ENCODE measurements around the gene SLC15A1.
"Not testable (repeated sequence)": the region's sequence is repeated elsewhere in the genome, so short reads cannot be mapped to it uniquely, and the experiment has no call there.

SLC15A1 gene

GRCh38 chr13:98761126-98761985 lies 8.9 kb upstream of the SLC15A1 start:
- no peak for DNase-seq (ENCODE audit: low read depth, low spot score)
- no peak overlapping the region for H3K4me3 ChIP-seq (ENCODE audit: low read length)

- no peak overlapping the region for H3K4me3 ChIP-seq (ENCODE audit: low read length)
- DNase-seq (ENCODE audit: low read depth, low spot score) = no peak
Measured at GRCh38 chr13:98755729-98756128, 3.3 kb upstream of the SLC15A1 start.

- no peak overlapping the region for H3K4me3 ChIP-seq (ENCODE audit: low read length)
- DNase-seq (ENCODE audit: low read depth, low spot score) = no peak
Measured at GRCh38 chr13:98755116-98755515, 2.6 kb upstream of the SLC15A1 start.

GRCh38 chr13:98754468-98754867 lies 2.0 kb upstream of the SLC15A1 start:
- DNase-seq (ENCODE audit: low read depth, low spot score); H3K4me3 ChIP-seq (ENCODE audit: low read length): not testable (repeated sequence)

GRCh38 chr13:98751861-98752466 lies 508 bp downstream of the SLC15A1 start:
- H3K4me3 ChIP-seq (ENCODE audit: low read length) = no peak overlapping the region
- DNase-seq (ENCODE audit: low read depth, low spot score) = no peak

- no peak for DNase-seq (ENCODE audit: low read depth, low spot score)
- H3K4me3 ChIP-seq (ENCODE audit: low read length) = no peak overlapping the region
Measured at GRCh38 chr13:98751367-98751782, 1.1 kb downstream of the SLC15A1 start.

- no peak for DNase-seq (ENCODE audit: low read depth, low spot score)
- H3K4me3 ChIP-seq (ENCODE audit: low read length) = no peak overlapping the region
Measured at GRCh38 chr13:98749501-98749900, 3.0 kb downstream of the SLC15A1 start.

GRCh38 chr13:98746968-98747367 lies 5.5 kb downstream of the SLC15A1 start:
- no peak for DNase-seq (ENCODE audit: low read depth, low spot score)
- H3K4me3 ChIP-seq (ENCODE audit: low read length) = no peak overlapping the region

- DNase-seq (ENCODE audit: low read depth, low spot score) = no peak
- H3K4me3 ChIP-seq (ENCODE audit: low read length) = no peak overlapping the region
Measured at GRCh38 chr13:98743377-98743776, 9.1 kb downstream of the SLC15A1 start.

- no peak overlapping the region for H3K4me3 ChIP-seq (ENCODE audit: low read length)
- DNase-seq (ENCODE audit: low read depth, low spot score) = no peak
Measured at GRCh38 chr13:98742961-98743360, 9.5 kb downstream of the SLC15A1 start.

- DNase-seq (ENCODE audit: low read depth, low spot score) = no peak
- H3K4me3 ChIP-seq (ENCODE audit: low read length) = no peak overlapping the region
Measured at GRCh38 chr13:98741741-98742435, 10.6 kb downstream of the SLC15A1 start.

GRCh38 chr13:98740131-98740530 lies 12.3 kb downstream of the SLC15A1 start:
- no peak for DNase-seq (ENCODE audit: low read depth, low spot score)
- H3K4me3 ChIP-seq (ENCODE audit: low read length) = no peak overlapping the region

GRCh38 chr13:98738993-98739392 lies 13.5 kb downstream of the SLC15A1 start:
- no peak for DNase-seq (ENCODE audit: low read depth, low spot score)
- no peak overlapping the region for H3K4me3 ChIP-seq (ENCODE audit: low read length)

- H3K4me3 ChIP-seq (ENCODE audit: low read length) = no peak overlapping the region
- DNase-seq (ENCODE audit: low read depth, low spot score) = no peak
Measured at GRCh38 chr13:98738213-98738612, 14.3 kb downstream of the SLC15A1 start.

- DNase-seq (ENCODE audit: low read depth, low spot score) = no peak
- no peak overlapping the region for H3K4me3 ChIP-seq (ENCODE audit: low read length)
Measured at GRCh38 chr13:98731925-98732324, 20.5 kb downstream of the SLC15A1 start.

GRCh38 chr13:98731038-98731437 lies 21.4 kb downstream of the SLC15A1 start:
- DNase-seq (ENCODE audit: low read depth, low spot score) = no peak
- no peak overlapping the region for H3K4me3 ChIP-seq (ENCODE audit: low read length)

GRCh38 chr13:98730441-98730840 lies 22.0 kb downstream of the SLC15A1 start:
- DNase-seq (ENCODE audit: low read depth, low spot score) = no peak
- no peak overlapping the region for H3K4me3 ChIP-seq (ENCODE audit: low read length)

GRCh38 chr13:98729658-98730057 lies 22.8 kb downstream of the SLC15A1 start:
- H3K4me3 ChIP-seq (ENCODE audit: low read length) = no peak overlapping the region
- DNase-seq (ENCODE audit: low read depth, low spot score) = peak; percentile 20

GRCh38 chr13:98722958-98723357 lies 29.5 kb downstream of the SLC15A1 start:
- H3K4me3 ChIP-seq (ENCODE audit: low read length) = no peak overlapping the region
- no peak for DNase-seq (ENCODE audit: low read depth, low spot score)

- no peak for DNase-seq (ENCODE audit: low read depth, low spot score)
- H3K4me3 ChIP-seq (ENCODE audit: low read length) = no peak overlapping the region
Measured at GRCh38 chr13:98721825-98722510, 30.5 kb downstream of the SLC15A1 start.
